ENCODE results near the gene TRNP1. TPM values are rescaled to one million over a fixed set of nuclear protein-coding genes. Genes with fewer than 3 reads are reported as not detected.
A peak's percentile ranks its signal among the peaks of the same experiment; 100 is the strongest.

The TRNP1 gene
- total and polyA plus RNA-seq, 4 donors = 0.97 to 10.0 (median 2.4) TPM

DNA sequence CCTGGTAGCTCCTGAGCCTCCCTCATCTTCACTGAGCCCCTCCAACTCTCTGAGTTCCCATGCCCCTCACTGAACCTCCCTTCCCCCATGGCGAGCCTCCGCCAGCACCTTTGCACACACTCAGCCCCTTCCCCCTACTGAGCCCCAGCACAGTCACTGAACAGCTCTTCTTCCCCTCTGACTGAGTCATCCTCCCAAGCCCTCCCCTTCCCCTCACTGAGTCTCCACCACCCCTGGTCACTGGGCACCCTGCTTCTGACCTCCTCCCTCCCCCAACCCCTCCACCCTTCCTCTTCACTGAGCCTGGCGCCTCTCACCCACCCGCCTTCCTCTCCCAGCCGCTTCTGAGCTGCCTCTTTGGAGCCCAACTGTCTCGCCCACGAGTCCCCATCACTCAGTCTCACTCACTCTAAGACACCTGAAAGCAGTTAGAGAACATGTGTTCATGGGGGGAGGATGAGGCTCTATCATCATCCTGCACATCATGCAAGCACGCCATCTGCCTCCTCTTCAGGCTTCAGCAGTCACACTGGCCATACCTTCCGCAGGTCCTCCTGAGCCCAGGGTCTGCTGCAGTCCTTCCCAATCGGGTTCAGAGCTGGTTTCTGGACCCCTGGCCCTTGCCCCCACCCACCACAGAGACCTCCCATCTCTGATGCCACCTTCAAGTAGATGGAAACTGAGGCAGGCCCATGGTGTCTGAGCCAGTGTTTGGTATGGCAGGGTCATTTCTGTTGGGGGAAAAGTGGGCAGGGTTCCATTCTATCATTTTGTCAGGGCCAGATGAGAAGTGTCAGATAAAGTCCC is 2.0 kb upstream of the TRNP1 start (continued):
- TF ChIP-seq, protein P1, sequence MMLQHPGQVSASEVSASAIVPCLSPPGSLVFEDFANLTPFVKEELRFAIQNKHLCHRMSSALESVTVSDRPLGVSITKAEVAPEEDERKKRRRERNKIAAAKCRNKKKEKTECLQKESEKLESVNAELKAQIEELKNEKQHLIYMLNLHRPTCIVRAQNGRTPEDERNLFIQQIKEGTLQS (IDR thresholded peaks at IDR 0.05) = no peak

DNA sequence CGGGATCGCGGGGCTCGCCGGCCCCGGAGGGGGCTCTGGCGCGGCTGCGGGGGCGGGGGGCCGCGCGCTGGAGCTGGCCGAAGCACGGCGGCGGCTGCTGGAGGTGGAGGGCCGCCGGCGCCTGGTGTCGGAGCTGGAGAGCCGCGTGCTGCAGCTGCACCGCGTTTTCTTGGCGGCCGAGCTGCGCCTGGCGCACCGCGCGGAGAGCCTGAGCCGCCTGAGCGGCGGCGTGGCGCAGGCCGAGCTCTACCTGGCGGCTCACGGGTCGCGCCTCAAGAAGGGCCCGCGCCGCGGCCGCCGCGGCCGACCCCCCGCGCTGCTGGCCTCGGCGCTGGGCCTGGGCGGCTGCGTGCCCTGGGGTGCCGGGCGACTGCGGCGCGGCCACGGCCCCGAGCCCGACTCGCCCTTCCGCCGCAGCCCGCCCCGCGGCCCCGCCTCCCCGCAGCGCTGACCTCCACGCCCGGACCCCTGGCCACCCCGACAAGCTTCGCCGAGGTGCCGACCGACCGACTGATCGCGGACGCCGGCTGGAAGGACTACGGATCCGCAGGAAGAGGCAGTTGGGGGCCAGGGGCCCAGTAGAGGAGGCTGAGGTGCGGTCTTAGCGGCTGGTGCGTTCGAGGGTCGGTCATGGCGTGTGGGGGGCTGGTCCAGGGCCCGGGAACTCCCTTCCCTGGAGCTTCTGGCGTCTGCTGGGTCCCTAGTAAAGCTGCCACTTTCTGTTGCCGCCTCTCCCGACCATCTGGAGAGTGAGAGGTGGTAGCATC is 711 bp downstream of the TRNP1 start:
- no peak for TF ChIP-seq EGR1 (IDR thresholded peaks at IDR 0.05; ENCODE audit: low read depth in 2 of 2)
- no peak for TF ChIP-seq HNF4G (IDR thresholded peaks at IDR 0.05)
- TF ChIP-seq, protein P2, sequence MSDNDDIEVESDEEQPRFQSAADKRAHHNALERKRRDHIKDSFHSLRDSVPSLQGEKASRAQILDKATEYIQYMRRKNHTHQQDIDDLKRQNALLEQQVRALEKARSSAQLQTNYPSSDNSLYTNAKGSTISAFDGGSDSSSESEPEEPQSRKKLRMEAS (IDR thresholded peaks at IDR 0.05) = no peak
- TF ChIP-seq, protein P3, sequence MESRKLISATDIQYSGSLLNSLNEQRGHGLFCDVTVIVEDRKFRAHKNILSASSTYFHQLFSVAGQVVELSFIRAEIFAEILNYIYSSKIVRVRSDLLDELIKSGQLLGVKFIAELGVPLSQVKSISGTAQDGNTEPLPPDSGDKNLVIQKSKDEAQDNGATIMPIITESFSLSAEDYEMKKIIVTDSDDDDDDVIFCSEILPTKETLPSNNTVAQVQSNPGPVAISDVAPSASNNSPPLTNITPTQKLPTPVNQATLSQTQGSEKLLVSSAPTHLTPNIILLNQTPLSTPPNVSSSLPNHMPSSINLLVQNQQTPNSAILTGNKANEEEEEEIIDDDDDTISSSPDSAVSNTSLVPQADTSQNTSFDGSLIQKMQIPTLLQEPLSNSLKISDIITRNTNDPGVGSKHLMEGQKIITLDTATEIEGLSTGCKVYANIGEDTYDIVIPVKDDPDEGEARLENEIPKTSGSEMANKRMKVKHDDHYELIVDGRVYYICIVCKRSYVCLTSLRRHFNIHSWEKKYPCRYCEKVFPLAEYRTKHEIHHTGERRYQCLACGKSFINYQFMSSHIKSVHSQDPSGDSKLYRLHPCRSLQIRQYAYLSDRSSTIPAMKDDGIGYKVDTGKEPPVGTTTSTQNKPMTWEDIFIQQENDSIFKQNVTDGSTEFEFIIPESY (IDR thresholded peaks at IDR 0.05) = no peak
- TF ChIP-seq FOXA1 (IDR thresholded peaks at IDR 0.05) = no peak
- H3K9ac ChIP-seq (ENCODE audit: low read depth in 1 of 2, low read length in 2 of 2) = no peak overlapping the region
- H3K36me3 ChIP-seq (ENCODE audit: control insufficient read depth in 4 of 4, insufficient read depth in 3 of 4, low read depth in 1 of 4, low read length in 3 of 4) = no peaks in the 10 kb centered on the region
- peak overlapping the region in 1 of 3 donors; percentile 65 for H3K4me3 ChIP-seq (ENCODE audit: low read depth in 1 of 3, low read length in 3 of 3)
- H3K27ac ChIP-seq (ENCODE audit: low read depth in 1 of 2, low read length in 2 of 2) = no peak overlapping the region
- H3K9me3 ChIP-seq (ENCODE audit: control insufficient read depth in 4 of 4, low read length in 3 of 4) = no peaks in the 10 kb centered on the region
- no peak for DNase-seq (ENCODE audit: low spot score)
- H3K27me3 ChIP-seq (ENCODE audit: control insufficient read depth in 4 of 4, insufficient read depth in 4 of 4, low read length in 3 of 4) = no peaks in the 10 kb centered on the region
- H3K4me1 ChIP-seq (ENCODE audit: control insufficient read depth in 4 of 4, insufficient read depth in 4 of 4, low read length in 3 of 4) = peaks cover 7 to 22% (median 14%) of the 10 kb centered on the region in 4 donors
- WGBS = 3% methylated on average over 97 of the region's 97 CpGs

DNA sequence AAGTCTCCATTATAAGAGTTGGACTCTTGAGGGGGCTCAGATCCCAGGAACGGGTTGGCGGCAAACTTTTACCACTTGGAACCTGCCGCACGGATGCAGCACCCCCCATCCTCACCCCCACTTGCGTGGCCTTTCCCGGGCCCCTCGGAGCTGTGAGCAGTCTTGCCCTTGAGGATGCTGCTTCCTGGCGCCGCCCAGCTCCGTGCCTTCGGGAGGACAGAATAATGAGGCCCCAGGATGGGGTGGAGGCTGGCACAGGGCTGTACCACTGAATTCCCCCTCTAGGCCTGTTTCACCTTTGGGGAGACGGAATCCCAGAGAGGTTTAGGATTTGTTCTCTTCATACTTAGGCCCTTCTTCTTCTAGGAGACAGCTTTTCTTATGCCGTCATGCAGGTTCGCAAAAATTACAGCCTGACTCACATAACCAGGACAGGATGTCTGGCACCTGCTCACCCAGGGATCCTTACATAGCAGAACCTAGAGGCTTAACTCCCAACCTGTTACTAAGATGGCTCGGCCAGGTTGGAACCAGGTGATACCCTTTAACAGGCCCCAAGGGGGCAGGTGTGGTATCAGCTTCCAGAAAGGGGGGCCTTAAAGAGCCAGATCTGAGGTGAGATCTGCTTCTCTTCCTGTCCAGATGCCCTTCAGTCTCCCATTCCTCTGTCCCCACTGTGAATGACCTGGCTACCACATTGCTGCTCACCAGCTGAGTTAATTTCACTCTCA is 1.5 kb downstream of the TRNP1 start:
- Histone ChIP-seq H3K9ac (ENCODE audit: low read depth in 1 of 2, low read length in 2 of 2) (no peak overlapping the region), H3K4me3 (ENCODE audit: low read depth in 1 of 3, low read length in 3 of 3) (peak overlapping the region in 1 of 3 donors; percentile 65), H3K27ac (ENCODE audit: low read depth in 1 of 2, low read length in 2 of 2) (no peak overlapping the region), H3K4me1 (ENCODE audit: control insufficient read depth in 4 of 4, insufficient read depth in 4 of 4, low read length in 3 of 4) (peaks cover 7 to 22% (median 14%) of the 10 kb centered on the region in 4 donors), H3K36me3 (ENCODE audit: control insufficient read depth in 4 of 4, insufficient read depth in 3 of 4, low read depth in 1 of 4, low read length in 3 of 4) (no peaks in the 10 kb centered on the region), H3K27me3 (ENCODE audit: control insufficient read depth in 4 of 4, insufficient read depth in 4 of 4, low read length in 3 of 4) (no peaks in the 10 kb centered on the region), H3K9me3 (ENCODE audit: control insufficient read depth in 4 of 4, low read length in 3 of 4) (no peaks in the 10 kb centered on the region)
- no peak for DNase-seq (ENCODE audit: low spot score)
- 63% methylated on average over 15 of the region's 15 CpGs for WGBS
- TF ChIP-seq, protein P2 (IDR thresholded peaks at IDR 0.05) = no peak
- TF ChIP-seq YY1 (IDR thresholded peaks at IDR 0.05) (no peak), RXRA (IDR thresholded peaks at IDR 0.05) (no peak), FOXA2 (IDR thresholded peaks at IDR 0.05) (no peak), JUND (IDR thresholded peaks at IDR 0.05) (no peak), HNF4G (IDR thresholded peaks at IDR 0.05) (no peak), FOXA1 (IDR thresholded peaks at IDR 0.05) (no peak), TAF1 (conservative IDR thresholded peaks at IDR 0.05) (no peak), EGR1 (IDR thresholded peaks at IDR 0.05; ENCODE audit: low read depth in 2 of 2) (no peak), RAD21 (IDR thresholded peaks at IDR 0.05) (no peak), HNF4A (conservative IDR thresholded peaks at IDR 0.05) (no peak), NR2F2 (IDR thresholded peaks at IDR 0.05) (no peak)
- TF ChIP-seq, protein P1 (IDR thresholded peaks at IDR 0.05) = no peak
- TF ChIP-seq, protein P4, sequence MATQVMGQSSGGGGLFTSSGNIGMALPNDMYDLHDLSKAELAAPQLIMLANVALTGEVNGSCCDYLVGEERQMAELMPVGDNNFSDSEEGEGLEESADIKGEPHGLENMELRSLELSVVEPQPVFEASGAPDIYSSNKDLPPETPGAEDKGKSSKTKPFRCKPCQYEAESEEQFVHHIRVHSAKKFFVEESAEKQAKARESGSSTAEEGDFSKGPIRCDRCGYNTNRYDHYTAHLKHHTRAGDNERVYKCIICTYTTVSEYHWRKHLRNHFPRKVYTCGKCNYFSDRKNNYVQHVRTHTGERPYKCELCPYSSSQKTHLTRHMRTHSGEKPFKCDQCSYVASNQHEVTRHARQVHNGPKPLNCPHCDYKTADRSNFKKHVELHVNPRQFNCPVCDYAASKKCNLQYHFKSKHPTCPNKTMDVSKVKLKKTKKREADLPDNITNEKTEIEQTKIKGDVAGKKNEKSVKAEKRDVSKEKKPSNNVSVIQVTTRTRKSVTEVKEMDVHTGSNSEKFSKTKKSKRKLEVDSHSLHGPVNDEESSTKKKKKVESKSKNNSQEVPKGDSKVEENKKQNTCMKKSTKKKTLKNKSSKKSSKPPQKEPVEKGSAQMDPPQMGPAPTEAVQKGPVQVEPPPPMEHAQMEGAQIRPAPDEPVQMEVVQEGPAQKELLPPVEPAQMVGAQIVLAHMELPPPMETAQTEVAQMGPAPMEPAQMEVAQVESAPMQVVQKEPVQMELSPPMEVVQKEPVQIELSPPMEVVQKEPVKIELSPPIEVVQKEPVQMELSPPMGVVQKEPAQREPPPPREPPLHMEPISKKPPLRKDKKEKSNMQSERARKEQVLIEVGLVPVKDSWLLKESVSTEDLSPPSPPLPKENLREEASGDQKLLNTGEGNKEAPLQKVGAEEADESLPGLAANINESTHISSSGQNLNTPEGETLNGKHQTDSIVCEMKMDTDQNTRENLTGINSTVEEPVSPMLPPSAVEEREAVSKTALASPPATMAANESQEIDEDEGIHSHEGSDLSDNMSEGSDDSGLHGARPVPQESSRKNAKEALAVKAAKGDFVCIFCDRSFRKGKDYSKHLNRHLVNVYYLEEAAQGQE (IDR thresholded peaks at IDR 0.05) = no peak
- TF ChIP-seq, protein P5, sequence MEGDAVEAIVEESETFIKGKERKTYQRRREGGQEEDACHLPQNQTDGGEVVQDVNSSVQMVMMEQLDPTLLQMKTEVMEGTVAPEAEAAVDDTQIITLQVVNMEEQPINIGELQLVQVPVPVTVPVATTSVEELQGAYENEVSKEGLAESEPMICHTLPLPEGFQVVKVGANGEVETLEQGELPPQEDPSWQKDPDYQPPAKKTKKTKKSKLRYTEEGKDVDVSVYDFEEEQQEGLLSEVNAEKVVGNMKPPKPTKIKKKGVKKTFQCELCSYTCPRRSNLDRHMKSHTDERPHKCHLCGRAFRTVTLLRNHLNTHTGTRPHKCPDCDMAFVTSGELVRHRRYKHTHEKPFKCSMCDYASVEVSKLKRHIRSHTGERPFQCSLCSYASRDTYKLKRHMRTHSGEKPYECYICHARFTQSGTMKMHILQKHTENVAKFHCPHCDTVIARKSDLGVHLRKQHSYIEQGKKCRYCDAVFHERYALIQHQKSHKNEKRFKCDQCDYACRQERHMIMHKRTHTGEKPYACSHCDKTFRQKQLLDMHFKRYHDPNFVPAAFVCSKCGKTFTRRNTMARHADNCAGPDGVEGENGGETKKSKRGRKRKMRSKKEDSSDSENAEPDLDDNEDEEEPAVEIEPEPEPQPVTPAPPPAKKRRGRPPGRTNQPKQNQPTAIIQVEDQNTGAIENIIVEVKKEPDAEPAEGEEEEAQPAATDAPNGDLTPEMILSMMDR (IDR thresholded peaks at IDR 0.05; ENCODE audit: low read depth, low read length, missing input control) = no peak
